ENCODE measurements around the gene FBXW2. TPM values are rescaled to one million over a fixed set of nuclear protein-coding genes. Genes with fewer than 3 reads are reported as not detected.

The FBXW2 gene
- polyA plus RNA-seq, 1 of the 3 experiments (the other 2 are of a cell fraction), result 40.1 TPM

DNA sequence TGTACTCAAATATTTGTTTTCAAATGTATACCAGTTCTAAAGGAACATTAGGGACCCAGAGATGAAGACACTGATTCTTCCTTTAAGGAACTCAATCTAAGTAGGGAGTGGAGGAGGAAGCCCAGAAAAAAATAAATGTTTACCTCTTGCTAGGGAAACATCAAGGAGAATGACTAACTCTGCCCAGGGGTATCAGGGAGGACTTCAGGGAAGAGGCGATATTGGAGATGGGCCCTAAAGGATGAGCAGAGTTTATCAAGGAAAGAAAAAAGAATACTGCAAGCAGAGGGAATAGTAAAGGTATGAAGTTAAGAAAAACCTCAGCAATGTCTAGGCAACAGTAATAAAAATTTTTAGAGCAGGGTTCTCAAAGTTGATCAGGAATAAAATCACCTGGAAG, 16.4 kb downstream of the FBXW2 start:
- 100% methylated on average over 1 of the region's 1 CpG for whole genome bisulfite sequencing (ENCODE audit: low lambda C conversion rate)
- peaks cover 35% of the 10 kb centered on the region for H3K79me2 ChIP-seq (ENCODE audit: insufficient read depth)
- POLR2A ChIA-PET, result no interaction called here

GRCh38 chr9:120775859-120776258, 17.4 kb downstream of the FBXW2 start:
- H3K27ac ChIP-seq (ENCODE audit: low read depth in 2 of 2, low read length in 1 of 2), result no peak overlapping the region
- H3F3A ChIP-seq (replicated peaks; ENCODE audit: insufficient read depth), result peaks cover 4% of the 10 kb centered on the region
- H3K36me3 ChIP-seq (replicated peaks in 1 of 2; ENCODE audit: control insufficient read depth in 1 of 2, insufficient read depth in 2 of 2, low read length in 1 of 2), result peaks cover 60 to 64% of the 10 kb centered on the region in 2 experiments
- H3K9me3 ChIP-seq, result no peaks in the 10 kb centered on the region
- TF ChIP-seq SIN3A (IDR thresholded peaks at IDR 0.05; ENCODE audit: borderline replicate concordance, low read depth, low read length) (no peak), EP300 (IDR thresholded peaks at IDR 0.05; ENCODE audit: borderline replicate concordance in 1 of 2, low read depth in 1 of 2, low read length in 1 of 2) (no peak), RCOR1 (IDR thresholded peaks at IDR 0.05; ENCODE audit: low read length) (no peak), IRF3 (IDR thresholded peaks at IDR 0.05; ENCODE audit: low read depth, low read length) (no peak), MEF2A (IDR thresholded peaks at IDR 0.05; ENCODE audit: borderline replicate concordance, low read depth) (no peak), RXRA (IDR thresholded peaks at IDR 0.05; ENCODE audit: borderline replicate concordance, low read depth) (no peak)
- TF ChIP-seq, protein P1, sequence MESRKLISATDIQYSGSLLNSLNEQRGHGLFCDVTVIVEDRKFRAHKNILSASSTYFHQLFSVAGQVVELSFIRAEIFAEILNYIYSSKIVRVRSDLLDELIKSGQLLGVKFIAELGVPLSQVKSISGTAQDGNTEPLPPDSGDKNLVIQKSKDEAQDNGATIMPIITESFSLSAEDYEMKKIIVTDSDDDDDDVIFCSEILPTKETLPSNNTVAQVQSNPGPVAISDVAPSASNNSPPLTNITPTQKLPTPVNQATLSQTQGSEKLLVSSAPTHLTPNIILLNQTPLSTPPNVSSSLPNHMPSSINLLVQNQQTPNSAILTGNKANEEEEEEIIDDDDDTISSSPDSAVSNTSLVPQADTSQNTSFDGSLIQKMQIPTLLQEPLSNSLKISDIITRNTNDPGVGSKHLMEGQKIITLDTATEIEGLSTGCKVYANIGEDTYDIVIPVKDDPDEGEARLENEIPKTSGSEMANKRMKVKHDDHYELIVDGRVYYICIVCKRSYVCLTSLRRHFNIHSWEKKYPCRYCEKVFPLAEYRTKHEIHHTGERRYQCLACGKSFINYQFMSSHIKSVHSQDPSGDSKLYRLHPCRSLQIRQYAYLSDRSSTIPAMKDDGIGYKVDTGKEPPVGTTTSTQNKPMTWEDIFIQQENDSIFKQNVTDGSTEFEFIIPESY (IDR thresholded peaks at IDR 0.05; ENCODE audit: borderline replicate concordance, low read depth), result no peak
- H4K20me1 ChIP-seq (ENCODE audit: insufficient read depth), result no peaks in the 10 kb centered on the region
- H3K27me3 ChIP-seq (ENCODE audit: insufficient read depth), result no peaks in the 10 kb centered on the region
- POLR2A ChIA-PET, result no interaction called here
- H3K9ac ChIP-seq, result no peak overlapping the region
- no peaks in the 10 kb centered on the region for H3K4me1 ChIP-seq (ENCODE audit: control insufficient read depth in 1 of 2, insufficient read depth in 2 of 2, low read depth in 1 of 2, low read length in 1 of 2)
- 96% methylated on average over 5 of the region's 5 CpGs for WGBS (ENCODE audit: low lambda C conversion rate)
- no peak overlapping the region for H2AFZ ChIP-seq (ENCODE audit: low read depth)
- CTCF ChIA-PET, result no interaction called here
- no peaks in the 10 kb centered on the region for H3K9me2 ChIP-seq
- H3K4me2 ChIP-seq, result no peak overlapping the region
- H3K4me3 ChIP-seq (ENCODE audit: low read depth in 2 of 2, low read length in 1 of 2), result no peak overlapping the region
- peaks cover 25% of the 10 kb centered on the region for H3K79me2 ChIP-seq (ENCODE audit: insufficient read depth)
- no peak for DNase-seq

More for the DNA sequence above, 16.4 kb downstream of the FBXW2 start:
- H4K20me1 ChIP-seq (ENCODE audit: insufficient read depth), result 0 out of 2 replicates have a peak, but pooled peaks cover 3% of the 10 kb centered on the region
- H3K27ac ChIP-seq (ENCODE audit: low read depth in 2 of 2, low read length in 1 of 2), result no peak overlapping the region
- DNase-seq, result no peak
- no peak overlapping the region for H3K9ac ChIP-seq
- no peak overlapping the region for H3K4me2 ChIP-seq
- H3F3A ChIP-seq (replicated peaks; ENCODE audit: insufficient read depth), result peaks cover 4% of the 10 kb centered on the region
- no peaks in the 10 kb centered on the region for H3K9me2 ChIP-seq
- no peak overlapping the region for H2AFZ ChIP-seq (ENCODE audit: low read depth)
- TF ChIP-seq FOXM1 (IDR thresholded peaks at IDR 0.05; ENCODE audit: low read depth) (no peak), MXI1 (IDR thresholded peaks at IDR 0.05; ENCODE audit: low read depth, low read length) (no peak), CHD2 (IDR thresholded peaks at IDR 0.05; ENCODE audit: low read length, partially characterized antibody) (no peak), TCF12 (IDR thresholded peaks at IDR 0.05) (no peak), NRF1 (IDR thresholded peaks at IDR 0.05; ENCODE audit: low read depth, low read length) (no peak), FOXJ3 (CRISPR knock-in tag; IDR thresholded peaks at IDR 0.05) (no peak), USF2 (IDR thresholded peaks at IDR 0.05; ENCODE audit: borderline replicate concordance, low read depth, low read length) (no peak), TEAD4 (IDR thresholded peaks at IDR 0.05; ENCODE audit: borderline replicate concordance, insufficient read depth) (no peak), USF1 (IDR thresholded peaks at IDR 0.05; ENCODE audit: borderline replicate concordance, low read depth) (no peak), SMC3 (IDR thresholded peaks at IDR 0.05; ENCODE audit: low read depth, low read length) (no peak), EP300 (IDR thresholded peaks at IDR 0.05; ENCODE audit: borderline replicate concordance in 1 of 2, low read depth in 1 of 2, low read length in 1 of 2) (no peak), GABPA (IDR thresholded peaks at IDR 0.05; ENCODE audit: low read depth) (no peak), POLR2AphosphoS5 (IDR thresholded peaks at IDR 0.05; ENCODE audit: low read depth, low read length) (no peak), PBX3 (IDR thresholded peaks at IDR 0.05) (no peak), FOSL2 (IDR thresholded peaks at IDR 0.05; ENCODE audit: borderline replicate concordance, low read depth) (no peak), TAF1 (IDR thresholded peaks at IDR 0.05; ENCODE audit: borderline replicate concordance, low read depth, low read length) (no peak), RAD21 (IDR thresholded peaks at IDR 0.05; ENCODE audit: low read length) (no peak), NFIC (IDR thresholded peaks at IDR 0.05; ENCODE audit: borderline replicate concordance) (no peak)
- CTCF ChIA-PET, result no interaction called here
- H3K27me3 ChIP-seq (ENCODE audit: insufficient read depth), result no peaks in the 10 kb centered on the region
- no peaks in the 10 kb centered on the region for H3K9me3 ChIP-seq
- no peak overlapping the region for H3K4me3 ChIP-seq (ENCODE audit: low read depth in 2 of 2, low read length in 1 of 2)
- H3K36me3 ChIP-seq (replicated peaks in 1 of 2; ENCODE audit: control insufficient read depth in 1 of 2, insufficient read depth in 2 of 2, low read length in 1 of 2), result peaks cover 59 to 61% of the 10 kb centered on the region in 2 experiments
- no peaks in the 10 kb centered on the region for H3K4me1 ChIP-seq (ENCODE audit: control insufficient read depth in 1 of 2, insufficient read depth in 2 of 2, low read depth in 1 of 2, low read length in 1 of 2)
